ENCODE measurements around the gene HPCAL4.

DNA sequence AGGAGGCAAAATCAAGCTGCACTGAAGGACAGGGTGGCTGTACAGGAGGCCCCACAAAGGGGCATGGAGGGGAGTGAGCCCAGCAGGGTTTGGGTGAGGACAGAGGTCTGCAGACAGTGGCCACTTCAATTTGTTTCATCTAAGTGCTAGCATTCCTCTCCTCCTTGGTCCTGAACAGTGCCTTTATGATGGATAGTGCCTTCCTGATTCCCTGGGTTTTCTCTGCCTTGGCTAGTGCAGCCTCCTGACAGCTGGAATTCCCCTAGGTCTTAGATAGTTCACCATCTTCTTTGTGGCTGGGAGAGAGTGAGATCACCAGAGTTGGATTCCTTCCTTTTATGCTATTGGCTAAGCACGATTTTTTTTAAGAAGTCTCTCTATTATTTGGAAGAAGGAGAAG, 3.8 kb upstream of the HPCAL4 start:
- TF ChIP-seq POLR2A (IDR thresholded peaks at IDR 0.05; ENCODE audit: low read depth, low read length) (no peak), POLR2AphosphoS5 (IDR thresholded peaks at IDR 0.05; ENCODE audit: low read depth, low read length) (no peak)
